ENCODE results near the gene KCNN3. TPM values are rescaled to one million over a fixed set of nuclear protein-coding genes. Genes with fewer than 3 reads are reported as not detected.

The KCNN3 gene
- total RNA-seq, 1 experiment from 2014 or later: 0.07 TPM

GRCh38 chr1:154797175-154797574 is 72.9 kb downstream of the KCNN3 start:
- no TSS peak for BruUV-seq (replicated peaks)

DNA sequence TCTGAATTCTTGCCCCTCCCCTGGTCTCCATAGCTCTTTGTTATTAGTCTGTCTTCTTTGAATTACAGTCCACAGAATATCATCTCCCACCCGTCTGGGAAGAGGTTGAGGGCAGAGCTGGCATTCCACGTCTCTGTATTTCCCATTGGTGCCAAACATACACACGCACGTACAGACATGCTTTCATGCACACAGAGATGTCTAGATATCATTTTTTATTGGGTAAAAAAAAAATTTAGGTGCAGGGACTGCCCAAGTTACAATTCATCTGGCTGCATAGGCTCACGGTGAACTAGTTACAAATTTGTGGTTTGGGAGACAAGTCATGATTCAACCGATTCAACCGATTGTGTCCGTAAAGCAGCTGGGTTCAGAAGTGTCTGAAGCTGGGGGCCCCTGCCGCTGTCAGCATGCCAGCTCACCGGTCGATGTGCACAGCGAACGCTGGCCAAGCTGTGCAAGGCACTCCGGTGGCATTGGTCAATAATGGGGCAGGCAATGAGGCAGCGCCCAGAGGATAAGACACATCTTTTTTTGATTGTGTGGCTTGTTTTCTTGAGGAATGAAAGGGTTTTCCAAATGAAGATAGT is 73.7 kb downstream of the KCNN3 start:
- intact Hi-C loops (cut with micrococcal nuclease): no loop called here
- no peak overlapping the region for H3K4me3 Mint-ChIP-seq (ENCODE audit: unreplicated experiment)
- no peaks in the 10 kb centered on the region for H3K36me3 Mint-ChIP-seq (ENCODE audit: insufficient read depth, unreplicated experiment)
- H3K4me1 Mint-ChIP-seq (ENCODE audit: insufficient read depth, unreplicated experiment): peaks cover 5% of the 10 kb centered on the region
- POLR2A ChIA-PET: interaction anchor here (0.7 kb wide), 1 partner anchor 9 kb away, joined by 3 read pairs; no protein-coding TSS in a partner anchor
- CTCF ChIA-PET: no interaction called here
- no peaks in the 10 kb centered on the region for H3K9me3 Mint-ChIP-seq (ENCODE audit: unreplicated experiment)
- TF ChIP-seq CTCF (IDR thresholded peaks at IDR 0.05; ENCODE audit: unreplicated experiment): no peak
- peaks cover 82% of the 10 kb centered on the region for H3K27me3 Mint-ChIP-seq (ENCODE audit: insufficient read depth, unreplicated experiment)
- no peak for DNase-seq (ENCODE audit: unreplicated experiment)
- no peak overlapping the region for H3K27ac Mint-ChIP-seq (ENCODE audit: low read depth, unreplicated experiment)
- BruUV-seq (replicated peaks): no TSS peak

More at GRCh38 chr1:154797175-154797574, 72.9 kb downstream of the KCNN3 start:
- H3K27me3 Mint-ChIP-seq (ENCODE audit: insufficient read depth, unreplicated experiment): peaks cover 82% of the 10 kb centered on the region
- no peak overlapping the region for H3K27ac Mint-ChIP-seq (ENCODE audit: low read depth, unreplicated experiment)
- TF ChIP-seq CTCF (IDR thresholded peaks at IDR 0.05; ENCODE audit: unreplicated experiment): no peak
- H3K36me3 Mint-ChIP-seq (ENCODE audit: insufficient read depth, unreplicated experiment): no peaks in the 10 kb centered on the region
- H3K9me3 Mint-ChIP-seq (ENCODE audit: unreplicated experiment): no peaks in the 10 kb centered on the region
- H3K4me3 Mint-ChIP-seq (ENCODE audit: unreplicated experiment): no peak overlapping the region
- no peak for DNase-seq (ENCODE audit: unreplicated experiment)
- ChIA-PET CTCF (interaction anchor here (0.7 kb wide), 1 partner anchor 232 kb away, joined by 3 read pairs; no protein-coding TSS in a partner anchor), POLR2A (no interaction called here)
- no peaks in the 10 kb centered on the region for H3K4me1 Mint-ChIP-seq (ENCODE audit: insufficient read depth, unreplicated experiment)
- intact Hi-C loops (cut with micrococcal nuclease): no loop called here

GRCh38 chr1:154794608-154795007 is 75.5 kb downstream of the KCNN3 start:
- no peak for TF ChIP-seq CTCF (IDR thresholded peaks at IDR 0.05; ENCODE audit: unreplicated experiment)
- intact Hi-C loops (cut with micrococcal nuclease): no loop called here
- DNase-seq (ENCODE audit: unreplicated experiment): no peak
- no peak overlapping the region for H3K27ac Mint-ChIP-seq (ENCODE audit: low read depth, unreplicated experiment)
- ChIA-PET POLR2A (no interaction called here), CTCF (no interaction called here)
- no peaks in the 10 kb centered on the region for H3K36me3 Mint-ChIP-seq (ENCODE audit: insufficient read depth, unreplicated experiment)
- H3K4me1 Mint-ChIP-seq (ENCODE audit: insufficient read depth, unreplicated experiment): peaks cover 8% of the 10 kb centered on the region
- no peaks in the 10 kb centered on the region for H3K9me3 Mint-ChIP-seq (ENCODE audit: unreplicated experiment)
- H3K4me3 Mint-ChIP-seq (ENCODE audit: unreplicated experiment): no peak overlapping the region
- H3K27me3 Mint-ChIP-seq (ENCODE audit: insufficient read depth, unreplicated experiment): peaks cover 65% of the 10 kb centered on the region
- no TSS peak for BruUV-seq (replicated peaks)

DNA sequence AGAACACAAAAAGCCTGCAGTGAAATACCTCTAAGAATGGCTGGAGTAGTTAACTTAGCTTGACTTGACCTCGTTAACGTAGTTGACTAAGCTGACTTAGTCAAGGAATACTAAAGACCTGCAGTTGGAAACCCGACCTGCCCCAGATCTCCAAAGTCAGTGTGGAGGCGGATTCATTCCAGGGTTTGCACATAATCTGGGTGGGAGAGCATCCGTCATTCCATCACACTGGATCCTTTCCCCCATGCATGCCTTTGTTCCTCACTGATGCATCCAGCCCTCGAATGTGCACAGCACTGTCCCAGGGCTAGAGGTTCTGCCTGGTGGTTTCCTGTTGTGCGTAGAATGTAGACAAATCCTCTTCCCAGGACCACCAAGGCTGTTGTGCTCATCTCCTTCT is 76.4 kb downstream of the KCNN3 start:
- no TSS peak for BruUV-seq (replicated peaks)
- Mint-ChIP-seq H3K4me1 (ENCODE audit: insufficient read depth, unreplicated experiment) (peaks cover 8% of the 10 kb centered on the region), H3K9me3 (ENCODE audit: unreplicated experiment) (no peaks in the 10 kb centered on the region), H3K4me3 (ENCODE audit: unreplicated experiment) (no peak overlapping the region), H3K27ac (ENCODE audit: low read depth, unreplicated experiment) (no peak overlapping the region), H3K27me3 (ENCODE audit: insufficient read depth, unreplicated experiment) (peaks cover 65% of the 10 kb centered on the region), H3K36me3 (ENCODE audit: insufficient read depth, unreplicated experiment) (no peaks in the 10 kb centered on the region)
- intact Hi-C loops (cut with micrococcal nuclease): no loop called here
- no peak for DNase-seq (ENCODE audit: unreplicated experiment)
- POLR2A ChIA-PET: interaction anchor here (0.7 to 0.8 kb wide), 2 partner anchors 28 to 84 kb away, joined by 3 read pairs; no protein-coding TSS in a partner anchor
- CTCF ChIA-PET: no interaction called here
- TF ChIP-seq CTCF (IDR thresholded peaks at IDR 0.05; ENCODE audit: unreplicated experiment): no peak
